Gastroesophageal sphincter (tissue), 3 donors: ENCODE data around the gene RANBP9.

Experiments used
- EP300 ChIP-seq: sonication (generic); formaldehyde crosslinking; IDR thresholded peaks from one replicate; pipeline ENCODE4 v1.6.1; 2017; ENCODE audit warnings: antibody characterized with exemption, mild to moderate bottlenecking
- POLR2A ChIP-seq, 2 donors: fragments of 450-650 bp; IDR thresholded peaks; one replicate each; pipeline ENCODE4 v1.6.1; 2017; ENCODE audit warnings: antibody characterized with exemption in 2 of 2, mild to moderate bottlenecking in 2 of 2, moderate library complexity in 1 of 2
- POLR2AphosphoS5 ChIP-seq: sonication (generic); formaldehyde crosslinking; IDR thresholded peaks from one replicate; pipeline ENCODE4 v1.6.1; 2017; ENCODE audit warnings: antibody characterized with exemption
- TF ChIP-seq, protein P1 (sequence below), 4 experiments: fragments of 200-600 bp in 2 of 4; fragments of 450-650 bp in 2 of 4; sonication (generic) in 1 of 4; IDR thresholded peaks; one replicate each; pipeline ENCODE4 v1.5.1; 2017 to 2019; ENCODE audit warnings: antibody characterized with exemption in 4 of 4, mild to moderate bottlenecking in 2 of 4, moderate library complexity in 2 of 4

DNA sequence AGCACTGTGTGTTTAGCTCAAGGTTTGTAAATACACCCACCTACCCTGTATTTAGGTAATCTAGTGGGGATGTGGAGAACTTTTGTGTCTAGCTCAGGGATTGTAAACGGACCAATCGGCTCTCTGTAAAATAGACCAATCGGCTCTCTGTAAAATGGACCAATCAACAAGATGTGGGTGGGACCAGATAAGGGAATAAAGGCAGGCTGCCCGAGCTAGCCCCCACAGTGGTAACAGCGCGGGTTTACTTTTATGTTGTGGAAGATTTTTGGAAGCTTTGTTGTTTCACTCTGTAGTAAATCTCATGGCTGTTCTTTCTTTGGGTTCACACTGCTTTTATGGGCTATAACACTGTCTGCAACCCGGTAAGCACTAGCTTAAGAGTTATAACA, 32.1 kb upstream of the RANBP9 start:
- no peak for TF ChIP-seq POLR2A (IDR thresholded peaks at IDR 0.05)
- TF ChIP-seq, protein P1, sequence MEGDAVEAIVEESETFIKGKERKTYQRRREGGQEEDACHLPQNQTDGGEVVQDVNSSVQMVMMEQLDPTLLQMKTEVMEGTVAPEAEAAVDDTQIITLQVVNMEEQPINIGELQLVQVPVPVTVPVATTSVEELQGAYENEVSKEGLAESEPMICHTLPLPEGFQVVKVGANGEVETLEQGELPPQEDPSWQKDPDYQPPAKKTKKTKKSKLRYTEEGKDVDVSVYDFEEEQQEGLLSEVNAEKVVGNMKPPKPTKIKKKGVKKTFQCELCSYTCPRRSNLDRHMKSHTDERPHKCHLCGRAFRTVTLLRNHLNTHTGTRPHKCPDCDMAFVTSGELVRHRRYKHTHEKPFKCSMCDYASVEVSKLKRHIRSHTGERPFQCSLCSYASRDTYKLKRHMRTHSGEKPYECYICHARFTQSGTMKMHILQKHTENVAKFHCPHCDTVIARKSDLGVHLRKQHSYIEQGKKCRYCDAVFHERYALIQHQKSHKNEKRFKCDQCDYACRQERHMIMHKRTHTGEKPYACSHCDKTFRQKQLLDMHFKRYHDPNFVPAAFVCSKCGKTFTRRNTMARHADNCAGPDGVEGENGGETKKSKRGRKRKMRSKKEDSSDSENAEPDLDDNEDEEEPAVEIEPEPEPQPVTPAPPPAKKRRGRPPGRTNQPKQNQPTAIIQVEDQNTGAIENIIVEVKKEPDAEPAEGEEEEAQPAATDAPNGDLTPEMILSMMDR (IDR thresholded peaks at IDR 0.05) = no peak
- TF ChIP-seq POLR2AphosphoS5 = no peak
- no peak for TF ChIP-seq EP300
